ENCODE measurements around the gene INHBB.

GRCh38 chr2:120390381-120391055 lies 44.6 kb downstream of the INHBB start:
- TF ChIP-seq, protein P1, sequence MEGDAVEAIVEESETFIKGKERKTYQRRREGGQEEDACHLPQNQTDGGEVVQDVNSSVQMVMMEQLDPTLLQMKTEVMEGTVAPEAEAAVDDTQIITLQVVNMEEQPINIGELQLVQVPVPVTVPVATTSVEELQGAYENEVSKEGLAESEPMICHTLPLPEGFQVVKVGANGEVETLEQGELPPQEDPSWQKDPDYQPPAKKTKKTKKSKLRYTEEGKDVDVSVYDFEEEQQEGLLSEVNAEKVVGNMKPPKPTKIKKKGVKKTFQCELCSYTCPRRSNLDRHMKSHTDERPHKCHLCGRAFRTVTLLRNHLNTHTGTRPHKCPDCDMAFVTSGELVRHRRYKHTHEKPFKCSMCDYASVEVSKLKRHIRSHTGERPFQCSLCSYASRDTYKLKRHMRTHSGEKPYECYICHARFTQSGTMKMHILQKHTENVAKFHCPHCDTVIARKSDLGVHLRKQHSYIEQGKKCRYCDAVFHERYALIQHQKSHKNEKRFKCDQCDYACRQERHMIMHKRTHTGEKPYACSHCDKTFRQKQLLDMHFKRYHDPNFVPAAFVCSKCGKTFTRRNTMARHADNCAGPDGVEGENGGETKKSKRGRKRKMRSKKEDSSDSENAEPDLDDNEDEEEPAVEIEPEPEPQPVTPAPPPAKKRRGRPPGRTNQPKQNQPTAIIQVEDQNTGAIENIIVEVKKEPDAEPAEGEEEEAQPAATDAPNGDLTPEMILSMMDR (IDR thresholded peaks at IDR 0.05): no peak
- no peak for TF ChIP-seq GATA3 (IDR thresholded peaks at IDR 0.05; ENCODE audit: borderline replicate concordance)
- no peak for TF ChIP-seq FOSL2 (IDR thresholded peaks at IDR 0.05)
- no peak for TF ChIP-seq FOSL2 (CRISPR knock-in tag; IDR thresholded peaks at IDR 0.05)
- TF ChIP-seq CBX2 (IDR thresholded peaks at IDR 0.05; ENCODE audit: borderline replicate concordance, low read depth): no peak
- no peak for TF ChIP-seq SMC3 (IDR thresholded peaks at IDR 0.05)
- no peak for TF ChIP-seq EP300 (IDR thresholded peaks at IDR 0.05)
- TF ChIP-seq POLR2A (IDR thresholded peaks at IDR 0.05; ENCODE audit: low read length): no peak
- TF ChIP-seq, protein P2, sequence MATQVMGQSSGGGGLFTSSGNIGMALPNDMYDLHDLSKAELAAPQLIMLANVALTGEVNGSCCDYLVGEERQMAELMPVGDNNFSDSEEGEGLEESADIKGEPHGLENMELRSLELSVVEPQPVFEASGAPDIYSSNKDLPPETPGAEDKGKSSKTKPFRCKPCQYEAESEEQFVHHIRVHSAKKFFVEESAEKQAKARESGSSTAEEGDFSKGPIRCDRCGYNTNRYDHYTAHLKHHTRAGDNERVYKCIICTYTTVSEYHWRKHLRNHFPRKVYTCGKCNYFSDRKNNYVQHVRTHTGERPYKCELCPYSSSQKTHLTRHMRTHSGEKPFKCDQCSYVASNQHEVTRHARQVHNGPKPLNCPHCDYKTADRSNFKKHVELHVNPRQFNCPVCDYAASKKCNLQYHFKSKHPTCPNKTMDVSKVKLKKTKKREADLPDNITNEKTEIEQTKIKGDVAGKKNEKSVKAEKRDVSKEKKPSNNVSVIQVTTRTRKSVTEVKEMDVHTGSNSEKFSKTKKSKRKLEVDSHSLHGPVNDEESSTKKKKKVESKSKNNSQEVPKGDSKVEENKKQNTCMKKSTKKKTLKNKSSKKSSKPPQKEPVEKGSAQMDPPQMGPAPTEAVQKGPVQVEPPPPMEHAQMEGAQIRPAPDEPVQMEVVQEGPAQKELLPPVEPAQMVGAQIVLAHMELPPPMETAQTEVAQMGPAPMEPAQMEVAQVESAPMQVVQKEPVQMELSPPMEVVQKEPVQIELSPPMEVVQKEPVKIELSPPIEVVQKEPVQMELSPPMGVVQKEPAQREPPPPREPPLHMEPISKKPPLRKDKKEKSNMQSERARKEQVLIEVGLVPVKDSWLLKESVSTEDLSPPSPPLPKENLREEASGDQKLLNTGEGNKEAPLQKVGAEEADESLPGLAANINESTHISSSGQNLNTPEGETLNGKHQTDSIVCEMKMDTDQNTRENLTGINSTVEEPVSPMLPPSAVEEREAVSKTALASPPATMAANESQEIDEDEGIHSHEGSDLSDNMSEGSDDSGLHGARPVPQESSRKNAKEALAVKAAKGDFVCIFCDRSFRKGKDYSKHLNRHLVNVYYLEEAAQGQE (IDR thresholded peaks at IDR 0.05): no peak
- TF ChIP-seq HOXB13 (CRISPR knock-in tag; IDR thresholded peaks at IDR 0.05; ENCODE audit: low read depth): no peak
- TF ChIP-seq RFX5 (IDR thresholded peaks at IDR 0.05): no peak
- TF ChIP-seq, protein P3, sequence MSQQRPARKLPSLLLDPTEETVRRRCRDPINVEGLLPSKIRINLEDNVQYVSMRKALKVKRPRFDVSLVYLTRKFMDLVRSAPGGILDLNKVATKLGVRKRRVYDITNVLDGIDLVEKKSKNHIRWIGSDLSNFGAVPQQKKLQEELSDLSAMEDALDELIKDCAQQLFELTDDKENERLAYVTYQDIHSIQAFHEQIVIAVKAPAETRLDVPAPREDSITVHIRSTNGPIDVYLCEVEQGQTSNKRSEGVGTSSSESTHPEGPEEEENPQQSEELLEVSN (IDR thresholded peaks at IDR 0.05; ENCODE audit: borderline replicate concordance, low read depth): no peak
- TF ChIP-seq, protein P4, sequence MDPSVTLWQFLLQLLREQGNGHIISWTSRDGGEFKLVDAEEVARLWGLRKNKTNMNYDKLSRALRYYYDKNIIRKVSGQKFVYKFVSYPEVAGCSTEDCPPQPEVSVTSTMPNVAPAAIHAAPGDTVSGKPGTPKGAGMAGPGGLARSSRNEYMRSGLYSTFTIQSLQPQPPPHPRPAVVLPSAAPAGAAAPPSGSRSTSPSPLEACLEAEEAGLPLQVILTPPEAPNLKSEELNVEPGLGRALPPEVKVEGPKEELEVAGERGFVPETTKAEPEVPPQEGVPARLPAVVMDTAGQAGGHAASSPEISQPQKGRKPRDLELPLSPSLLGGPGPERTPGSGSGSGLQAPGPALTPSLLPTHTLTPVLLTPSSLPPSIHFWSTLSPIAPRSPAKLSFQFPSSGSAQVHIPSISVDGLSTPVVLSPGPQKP (IDR thresholded peaks at IDR 0.05; ENCODE audit: low read depth, low read length): no peak
